ENCODE data around the gene STMND1. TPM values are rescaled to one million over a fixed set of nuclear protein-coding genes. Genes with fewer than 3 reads are reported as not detected.
"Not testable (repeated sequence)": the region's sequence is repeated elsewhere in the genome, so short reads cannot be mapped to it uniquely, and the experiment has no call there.

STMND1 gene
- polyA plus RNA-seq, 1 donor from 2014 or later: 0.59 TPM

- H3K9me3 ChIP-seq (ENCODE audit: low read length); H3K27me3 ChIP-seq (ENCODE audit: insufficient read depth, low read depth, low read length); H4K20me1 ChIP-seq (ENCODE audit: insufficient read depth); H3K9ac ChIP-seq (ENCODE audit: low read length); H3F3A ChIP-seq (ENCODE audit: insufficient read depth, low read length, poor library complexity, severe bottlenecking); H3K79me2 ChIP-seq (replicated peaks; ENCODE audit: insufficient read depth, low read length); H2AFZ ChIP-seq (ENCODE audit: low read depth, low read length); H3K4me2 ChIP-seq (ENCODE audit: low read length); H3K27ac ChIP-seq (ENCODE audit: low read length); H3K9me2 ChIP-seq (ENCODE audit: insufficient read depth, low read length); H3K4me3 ChIP-seq (ENCODE audit: low read length); H3K36me3 ChIP-seq (ENCODE audit: insufficient read depth, low read length): not testable (repeated sequence)
Observed at GRCh38 chr6:17070400-17070799, 31.4 kb upstream of the STMND1 start.

- H3K9me2 ChIP-seq (ENCODE audit: insufficient read depth, low read length); H3K9ac ChIP-seq (ENCODE audit: low read length); H3K27me3 ChIP-seq (ENCODE audit: insufficient read depth, low read depth, low read length); H3K9me3 ChIP-seq (ENCODE audit: low read length); H3K4me2 ChIP-seq (ENCODE audit: low read length); H3K36me3 ChIP-seq (ENCODE audit: insufficient read depth, low read length); H3K27ac ChIP-seq (ENCODE audit: low read length); H3F3A ChIP-seq (ENCODE audit: insufficient read depth, low read length, poor library complexity, severe bottlenecking); H3K79me2 ChIP-seq (replicated peaks; ENCODE audit: insufficient read depth, low read length); H3K4me3 ChIP-seq (ENCODE audit: low read length); H2AFZ ChIP-seq (ENCODE audit: low read depth, low read length); H4K20me1 ChIP-seq (ENCODE audit: insufficient read depth): not testable (repeated sequence)
Observed at GRCh38 chr6:17073596-17073995, 28.3 kb upstream of the STMND1 start.

- Histone ChIP-seq H3K4me2 (ENCODE audit: low read length) (no peak overlapping the region), H3K9me3 (ENCODE audit: low read length) (no peaks in the 10 kb centered on the region), H3K27me3 (ENCODE audit: insufficient read depth, low read depth, low read length) (no peaks in the 10 kb centered on the region), H4K20me1 (ENCODE audit: insufficient read depth) (no peaks in the 10 kb centered on the region), H3K27ac (ENCODE audit: low read length) (no peak overlapping the region), H3F3A (ENCODE audit: insufficient read depth, low read length, poor library complexity, severe bottlenecking) (no peaks in the 10 kb centered on the region), H2AFZ (ENCODE audit: low read depth, low read length) (no peak overlapping the region), H3K4me3 (ENCODE audit: low read length) (no peak overlapping the region), H3K9me2 (ENCODE audit: insufficient read depth, low read length) (no peaks in the 10 kb centered on the region), H3K36me3 (ENCODE audit: insufficient read depth, low read length) (no peaks in the 10 kb centered on the region), H3K79me2 (replicated peaks; ENCODE audit: insufficient read depth, low read length) (no peaks in the 10 kb centered on the region), H3K9ac (ENCODE audit: low read length) (no peak overlapping the region)
- TF ChIP-seq POLR2AphosphoS5 (IDR thresholded peaks at IDR 0.05) (no peak), RAD21 (conservative IDR thresholded peaks at IDR 0.05) (no peak), REST (IDR thresholded peaks at IDR 0.05; ENCODE audit: borderline replicate concordance) (no peak), CTCF (IDR thresholded peaks at IDR 0.05; ENCODE audit: poor library complexity, severe bottlenecking) (no peak), EZH2 (IDR thresholded peaks at IDR 0.05; ENCODE audit: borderline replicate concordance, insufficient read depth, low read length, poor library complexity, severe bottlenecking) (no peak), MXI1 (conservative IDR thresholded peaks at IDR 0.05; ENCODE audit: poor library complexity, severe bottlenecking) (no peak), SMC3 (conservative IDR thresholded peaks at IDR 0.05; ENCODE audit: poor library complexity) (no peak), TAF1 (IDR thresholded peaks at IDR 0.05; ENCODE audit: low read depth) (no peak), EP300 (conservative IDR thresholded peaks at IDR 0.05; ENCODE audit: poor library complexity, severe bottlenecking) (no peak)
Observed at GRCh38 chr6:17081273-17081672, 20.6 kb upstream of the STMND1 start.

All from neural cell (in vitro differentiated cells).